Stimulated activated CD4-positive, alpha-beta T cell treated with anti-CD3 and anti-CD28 coated beads, Interleukin-2, amount 100 ng/mL, for 24 hours (primary cell): ENCODE data around the gene HM13.
"Not testable (repeated sequence)": the region's sequence is repeated elsewhere in the genome, so short reads cannot be mapped to it uniquely, and the experiment has no call there.

Experiments used
- DNase-seq, 2 donors: peaks; one replicate each; pipeline ENCODE4 v3.0.0-alpha.2; 2020

HM13 gene

DNA sequence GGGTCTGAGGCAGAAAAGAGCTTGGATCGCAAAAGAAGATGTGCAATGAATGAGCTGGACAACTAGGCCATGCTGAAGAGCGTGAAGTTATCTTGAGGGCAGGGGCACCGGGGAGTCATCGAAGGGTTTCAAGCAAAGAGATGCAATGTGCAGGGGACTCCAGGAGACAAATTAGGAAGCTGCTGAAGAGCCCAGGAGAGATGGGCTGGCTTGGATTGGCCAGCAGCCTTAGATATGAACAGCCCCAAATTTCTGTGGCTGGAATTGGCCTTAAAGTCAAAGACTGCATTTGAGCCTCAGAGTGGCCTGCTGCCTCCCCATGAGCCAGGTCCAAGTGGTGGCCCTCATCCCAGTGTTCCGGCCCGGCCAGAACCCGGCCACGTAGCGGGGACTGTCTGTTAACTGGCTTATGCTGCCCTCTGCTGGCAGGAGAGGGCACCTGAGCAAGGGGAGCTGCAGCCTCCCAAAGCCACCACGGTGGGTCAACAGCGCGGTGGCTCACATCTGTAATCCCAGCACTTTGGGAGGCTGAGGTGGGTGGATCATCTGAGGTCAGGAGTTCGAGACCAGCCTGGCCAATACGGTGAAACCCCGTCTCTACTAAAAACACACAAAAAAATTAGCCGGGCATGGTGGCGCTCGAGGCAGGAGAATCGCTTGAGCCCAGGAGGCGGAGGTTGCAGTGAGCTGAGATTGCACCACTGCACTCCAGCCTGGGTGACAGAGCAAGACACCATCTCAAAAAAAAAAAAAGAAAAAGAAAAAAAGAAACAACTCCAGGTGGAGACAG lies 11.2 kb upstream of the HM13 start:
- DNase-seq = peak; percentile 83 to 84

DNA sequence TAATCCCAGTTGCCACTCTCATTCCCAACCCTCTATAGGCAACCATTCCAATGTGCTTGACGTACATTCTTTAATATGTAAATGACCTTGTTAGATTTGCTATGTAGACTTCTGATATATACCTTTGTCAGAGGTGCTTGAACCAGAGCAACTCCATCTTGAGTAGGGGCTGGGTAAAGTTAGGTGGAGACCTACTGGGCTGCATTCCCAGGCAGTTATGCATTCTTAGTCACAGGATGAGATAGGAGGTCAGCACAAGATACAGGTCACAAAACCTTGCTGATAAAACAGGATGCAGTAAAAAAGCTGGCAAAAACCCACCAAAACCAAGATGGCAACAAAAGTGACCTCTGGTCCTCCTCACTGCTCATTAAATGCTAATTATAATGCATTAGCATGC lies 8.3 kb upstream of the HM13 start:
- no peak for DNase-seq

DNA sequence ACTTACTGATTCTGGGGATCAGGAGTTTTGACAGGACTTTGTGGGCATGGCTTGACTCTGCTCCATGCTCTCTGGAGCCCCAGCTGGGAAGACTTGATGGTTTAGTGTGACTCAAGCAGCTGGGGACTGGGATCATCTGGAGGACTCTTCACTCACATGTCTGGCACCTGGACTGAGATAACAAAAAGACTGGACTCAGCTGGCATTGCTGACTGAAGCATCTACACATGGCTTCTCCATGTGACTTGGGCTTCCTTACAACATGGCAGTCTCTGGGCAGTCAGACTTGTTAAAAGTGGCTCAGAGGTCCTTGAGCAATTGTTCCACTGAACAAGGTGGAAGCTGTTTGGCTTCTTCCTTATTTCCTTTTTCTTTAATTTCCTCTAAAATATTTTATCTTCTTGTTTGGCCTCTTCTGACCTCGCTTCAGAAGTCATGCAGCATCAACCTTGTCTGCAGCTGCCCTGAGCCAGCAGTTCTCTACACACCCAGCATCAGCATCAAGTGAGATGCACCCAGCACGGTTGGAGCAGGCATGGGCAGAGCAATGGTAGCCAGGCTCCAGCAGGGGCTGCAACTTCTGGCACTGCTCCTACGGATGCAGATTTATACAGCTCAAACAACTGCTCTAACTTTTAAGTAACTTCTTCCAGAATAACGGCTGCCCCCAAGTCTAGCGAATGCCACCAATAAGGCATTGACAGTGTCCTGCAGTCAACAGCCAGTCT lies 5.6 kb upstream of the HM13 start:
- no peak for DNase-seq

DNA sequence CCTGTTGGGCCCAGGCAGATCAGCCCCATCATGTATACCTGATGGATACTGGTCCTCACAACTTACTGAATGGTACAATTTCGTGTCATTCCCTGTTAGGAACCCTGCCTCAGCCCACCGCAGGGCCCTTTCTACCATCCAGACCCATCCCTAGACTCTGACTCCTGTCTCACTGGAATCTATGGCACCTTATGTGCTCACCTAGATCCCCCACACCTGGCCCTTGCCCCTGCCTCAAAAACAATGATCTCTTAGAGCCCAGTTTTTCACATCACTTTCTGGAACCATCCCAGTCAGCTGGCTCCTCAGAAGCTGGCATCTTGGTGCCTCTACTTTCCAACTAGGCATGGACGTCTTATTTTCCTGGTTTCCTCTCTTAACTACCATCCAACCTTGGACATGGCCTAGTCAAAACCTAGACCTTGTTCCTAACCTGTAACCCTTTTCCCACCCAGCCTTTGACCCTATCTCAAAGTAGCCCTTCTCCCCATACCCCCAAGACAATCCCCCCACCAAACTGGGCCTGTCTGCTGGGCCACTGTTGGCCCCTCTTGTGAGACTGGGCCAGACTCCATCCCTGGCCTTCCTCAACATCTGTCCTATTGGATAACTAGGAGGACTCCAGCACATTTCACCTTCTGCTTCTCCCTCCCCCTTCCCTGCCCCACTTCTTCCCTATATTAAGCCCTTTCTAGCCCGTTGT lies 981 bp downstream of the HM13 start:
- no peak for DNase-seq

DNA sequence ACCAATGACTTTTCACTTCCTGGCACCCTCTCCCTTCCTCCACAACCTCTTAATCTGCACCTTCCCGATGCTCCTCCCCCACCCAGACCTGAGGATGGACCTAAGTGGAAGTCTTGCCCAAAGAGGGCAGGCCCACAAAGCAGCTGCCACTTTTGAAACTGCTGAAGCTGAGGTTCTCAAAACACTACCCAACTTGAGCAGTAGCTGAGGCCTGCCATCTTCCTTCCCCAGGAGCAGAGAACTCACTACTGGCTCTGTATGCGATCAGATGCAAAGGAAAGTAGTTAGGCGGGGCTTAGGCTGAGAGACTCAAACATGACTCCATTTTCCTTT lies 1.5 kb downstream of the HM13 start:
- no peak for DNase-seq

DNA sequence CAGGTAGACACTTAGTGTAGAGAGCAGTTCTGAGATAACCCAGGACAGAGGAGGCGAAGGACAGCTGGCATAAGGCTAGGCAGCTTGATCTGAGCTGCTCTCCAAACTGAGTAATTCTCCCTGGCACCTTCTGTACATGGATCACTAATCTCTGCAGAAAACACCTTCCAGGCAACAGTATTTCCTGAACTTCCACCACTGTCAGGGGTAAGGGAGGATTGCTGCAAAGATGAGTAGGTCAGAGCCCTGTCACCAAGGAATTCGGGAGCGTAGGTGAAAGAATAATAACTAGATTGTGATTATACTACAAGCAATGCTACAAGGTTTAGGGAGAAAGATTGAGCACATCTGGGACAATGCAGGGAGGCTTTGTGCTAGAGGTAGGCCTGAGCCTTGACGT lies 1.9 kb downstream of the HM13 start:
- no peak for DNase-seq

DNA sequence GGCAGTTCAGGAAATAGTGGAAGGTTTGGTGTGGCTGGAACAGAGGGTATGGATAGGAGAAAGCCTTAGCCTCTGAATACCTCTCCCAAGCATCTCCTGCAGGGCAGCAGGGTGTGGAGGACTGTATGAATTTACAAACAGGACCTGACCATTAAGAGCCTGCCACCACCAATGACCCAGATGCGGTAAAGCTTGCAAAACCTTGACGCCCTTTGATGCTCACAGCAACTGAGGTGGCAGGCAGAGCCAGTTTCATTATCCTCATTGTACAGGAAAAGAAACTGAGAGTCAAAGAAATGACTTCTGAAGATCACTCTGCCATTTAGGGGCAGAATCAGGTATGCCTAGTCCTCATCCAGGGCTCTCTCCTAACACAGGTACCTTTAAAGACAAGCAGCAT lies 2.4 kb downstream of the HM13 start:
- no peak for DNase-seq

DNA sequence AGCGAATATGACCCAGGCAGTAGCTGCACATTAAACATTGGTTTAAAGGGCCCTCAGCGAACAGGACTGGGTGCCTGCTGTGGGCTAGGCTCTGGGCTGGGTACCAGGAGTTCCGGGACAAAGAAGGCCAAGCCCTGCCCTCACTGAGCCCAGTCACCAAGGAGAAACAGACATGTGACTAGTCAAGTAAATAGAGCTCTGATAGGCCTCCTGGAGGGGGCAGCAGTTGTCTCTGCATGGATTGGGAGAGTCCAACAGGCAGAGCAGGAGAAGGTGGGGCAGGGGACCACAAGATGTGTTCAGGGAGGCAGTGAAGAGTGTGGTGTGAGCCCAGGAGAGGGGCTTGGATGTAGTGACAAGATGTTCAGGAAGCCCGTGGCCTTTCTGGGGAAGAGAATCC lies 3.1 kb downstream of the HM13 start:
- no peak for DNase-seq

DNA sequence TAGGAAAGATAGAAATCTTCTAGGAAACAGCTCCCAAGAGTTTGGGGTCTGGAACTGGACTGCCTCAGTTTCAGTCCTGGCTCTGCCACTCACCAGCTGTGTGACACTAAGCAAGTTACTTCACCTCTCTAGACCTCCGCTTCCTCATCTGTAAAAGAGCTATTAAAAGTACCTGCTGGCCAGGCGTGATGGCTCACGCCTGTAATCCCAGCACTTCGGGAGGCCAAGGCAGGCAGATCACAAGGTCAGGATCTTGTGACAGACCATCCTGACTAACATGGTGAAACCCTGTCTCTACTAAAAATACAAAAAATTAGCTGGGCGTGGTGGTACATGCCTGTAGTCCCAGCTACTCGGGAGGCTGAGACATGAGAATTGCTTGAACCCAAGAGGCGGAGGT lies 7.0 kb downstream of the HM13 start:
- not testable (repeated sequence) for DNase-seq

DNA sequence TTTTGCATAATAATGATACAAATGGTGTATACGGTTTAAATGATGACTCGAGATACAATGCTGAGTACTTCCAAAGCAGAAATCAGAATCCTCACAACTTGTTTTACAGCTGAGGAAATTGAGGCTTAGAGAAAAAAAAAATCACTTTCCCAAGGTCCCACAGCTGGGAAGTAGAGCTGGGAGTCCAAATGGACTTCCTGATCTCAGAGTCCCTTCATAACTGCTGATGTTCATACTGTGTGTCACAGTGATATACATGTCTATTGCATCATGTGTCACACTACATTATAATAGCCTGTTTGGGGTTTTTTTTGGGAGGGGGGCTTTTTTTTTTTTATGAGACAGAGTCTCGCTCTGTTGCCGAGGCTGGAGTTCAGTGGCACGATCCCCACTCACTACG lies 8.5 kb downstream of the HM13 start:
- no peak for DNase-seq

DNA sequence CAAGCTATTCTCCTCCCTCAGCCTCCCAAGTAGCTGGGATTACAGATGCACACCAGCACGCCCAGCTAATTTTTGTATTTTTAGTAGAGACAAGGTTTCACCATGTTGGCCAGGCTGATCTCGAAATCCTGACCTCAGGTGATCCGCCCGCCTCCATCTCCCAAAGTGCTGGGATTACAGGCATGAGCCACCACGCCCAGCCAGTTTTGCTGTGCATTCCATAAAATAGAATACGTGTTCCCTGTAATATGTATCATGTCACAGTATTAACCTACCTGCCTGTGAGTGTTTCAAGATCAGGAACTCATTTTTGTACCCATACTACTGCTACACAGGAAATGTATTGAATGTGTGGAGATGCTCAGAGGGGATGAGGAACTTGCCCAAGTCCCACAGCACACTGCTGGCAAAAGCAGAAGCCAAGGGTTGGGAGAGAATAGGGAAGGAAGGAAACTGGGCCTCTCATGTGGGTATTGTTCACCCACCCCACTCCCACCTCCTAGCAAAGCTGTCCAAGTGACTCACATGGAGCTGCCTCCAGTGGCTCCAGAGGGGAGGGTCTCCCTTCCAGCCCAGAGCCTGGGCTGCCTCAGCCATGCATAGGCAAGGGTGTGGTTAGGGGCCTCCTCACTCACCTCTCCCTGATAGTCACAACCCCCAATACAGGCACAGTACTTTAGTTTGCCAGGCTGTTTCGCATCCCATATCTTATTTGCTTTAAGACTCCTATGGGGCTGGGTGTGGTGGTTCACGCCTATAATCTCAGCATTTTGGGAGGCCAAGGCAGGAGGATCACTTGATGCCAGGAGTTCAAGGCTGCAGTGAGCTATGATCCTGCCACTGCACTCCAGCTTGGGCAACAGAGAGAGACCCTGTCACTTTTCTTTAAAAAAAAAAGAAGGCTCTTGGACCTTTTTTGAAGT lies 9.4 kb downstream of the HM13 start:
- DNase-seq = no peak

DNA sequence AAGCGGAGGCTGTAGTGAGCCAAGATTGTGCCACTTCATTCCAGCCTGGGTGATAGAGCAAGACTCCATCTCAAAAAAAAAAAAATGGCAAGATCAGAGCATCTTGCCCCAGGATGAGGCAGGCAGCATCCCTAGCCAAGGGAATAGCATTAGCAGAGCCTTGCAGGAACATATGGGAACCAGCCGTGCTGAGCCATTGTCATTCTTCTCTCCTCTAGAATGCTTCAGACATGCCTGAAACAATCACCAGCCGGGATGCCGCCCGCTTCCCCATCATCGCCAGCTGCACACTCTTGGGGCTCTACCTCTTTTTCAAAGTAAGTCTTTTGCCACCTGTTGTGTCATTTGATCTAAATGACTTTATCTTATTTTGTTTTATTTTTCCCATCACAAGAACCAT lies 13.0 kb downstream of the HM13 start:
- DNase-seq = no peak

DNA sequence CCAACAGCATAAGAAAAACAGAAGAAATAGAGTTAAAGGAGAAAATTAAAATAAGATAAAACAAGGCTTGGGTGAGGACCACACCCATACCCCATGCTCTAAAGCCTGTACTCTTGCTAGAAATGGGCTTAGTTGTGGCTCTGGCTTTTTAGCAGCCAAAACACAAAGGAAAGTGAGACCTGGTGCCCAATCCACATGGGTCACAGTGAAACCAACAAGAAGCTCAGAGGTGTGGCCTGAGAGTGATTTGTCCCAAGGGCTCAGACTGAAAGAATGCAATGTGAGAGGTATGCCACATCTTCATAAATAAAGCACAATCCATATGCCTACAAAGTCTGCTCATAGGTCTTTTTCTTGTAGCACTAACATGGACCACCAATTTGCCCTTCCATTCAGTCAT lies 21.1 kb downstream of the HM13 start:
- DNase-seq = no peak

DNA sequence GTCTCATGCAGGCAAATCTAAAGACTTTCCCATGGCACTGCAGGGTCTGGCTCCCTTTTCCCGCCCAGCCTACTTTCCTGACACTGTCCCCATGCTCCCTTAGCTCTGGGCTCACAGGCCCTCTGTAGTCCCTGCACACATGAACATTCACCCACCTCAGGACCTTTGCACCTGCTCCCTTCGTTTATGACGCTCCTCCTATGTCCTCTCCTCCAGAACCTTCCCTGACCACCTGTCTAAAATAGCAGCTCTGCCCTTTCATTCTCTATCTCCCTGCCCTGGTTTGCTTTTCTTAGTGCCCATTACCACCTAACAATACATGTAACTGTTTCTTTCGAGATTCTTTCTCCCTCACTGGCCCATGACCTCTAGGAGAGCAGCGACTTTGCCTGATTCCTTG lies 22.3 kb downstream of the HM13 start:
- DNase-seq = no peak

DNA sequence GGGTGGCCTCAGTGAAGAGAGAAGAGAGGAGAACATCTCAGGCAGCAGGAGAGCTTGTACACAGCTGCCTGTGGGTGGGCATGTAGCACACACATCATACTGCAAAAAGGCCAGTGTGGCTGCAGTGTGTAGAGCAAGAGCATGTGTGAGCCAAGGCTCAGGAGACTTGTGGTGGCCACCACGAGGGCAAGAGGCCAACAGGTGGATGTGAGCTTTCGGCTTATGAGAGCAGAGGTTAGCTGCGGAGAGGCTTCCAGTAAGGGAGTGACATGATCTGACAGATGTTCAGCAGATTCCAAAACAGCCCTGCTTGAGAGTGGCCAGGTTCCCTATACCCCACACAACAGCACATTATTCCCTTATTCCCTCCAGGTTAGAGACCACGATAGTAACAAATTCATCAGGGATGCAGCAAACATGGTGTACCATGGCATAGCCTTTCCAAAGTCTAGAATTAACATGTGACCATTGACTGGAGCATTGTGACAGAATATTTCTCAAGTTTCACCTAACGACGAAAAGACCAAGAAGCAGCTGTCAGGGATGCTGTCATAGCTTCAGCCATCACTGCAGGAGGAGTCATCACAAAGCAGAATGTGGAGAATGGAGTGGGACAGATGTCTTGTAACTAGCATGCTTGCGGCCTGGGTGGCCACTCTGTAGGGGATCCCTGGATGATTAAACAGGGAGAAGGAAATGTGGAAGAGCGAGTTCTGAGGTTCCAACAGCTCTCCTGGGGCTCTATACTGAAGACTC lies 23.1 kb downstream of the HM13 start:
- no peak for DNase-seq

DNA sequence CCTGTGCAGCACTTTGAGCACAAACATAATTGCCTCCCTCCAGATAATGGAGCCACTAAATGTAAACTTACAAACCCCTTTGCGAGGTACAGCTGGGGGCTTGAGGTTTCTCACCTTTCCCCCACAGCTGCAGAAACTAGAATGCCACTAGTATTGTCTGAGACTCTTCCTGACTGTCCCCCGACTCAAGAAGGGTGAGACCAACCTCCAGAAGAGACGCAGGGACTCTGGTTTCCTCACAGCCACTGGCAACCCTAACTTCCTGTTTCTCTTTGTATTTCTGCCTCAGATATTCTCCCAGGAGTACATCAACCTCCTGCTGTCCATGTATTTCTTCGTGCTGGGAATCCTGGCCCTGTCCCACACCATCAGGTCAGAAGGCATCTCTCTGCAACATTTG lies 23.6 kb downstream of the HM13 start:
- no peak for DNase-seq

DNA sequence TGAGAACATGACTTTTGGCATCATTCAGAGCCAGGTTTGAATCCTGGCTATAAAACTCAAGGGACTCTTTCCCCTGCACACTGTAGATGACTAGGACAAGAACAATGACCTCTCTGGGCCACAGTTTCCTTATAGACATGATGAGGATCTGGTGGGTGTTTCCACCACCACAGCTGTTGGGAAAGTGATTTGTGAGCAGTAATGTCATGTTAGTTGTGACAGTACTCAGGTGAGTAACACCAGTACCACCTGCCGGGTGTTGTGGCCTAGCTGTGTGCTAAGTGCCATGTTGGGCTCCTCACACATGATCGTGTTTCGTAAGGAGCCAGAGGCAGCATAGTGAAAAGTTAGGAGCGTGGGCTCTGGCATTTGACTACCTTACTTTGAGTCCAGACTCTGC lies 24.1 kb downstream of the HM13 start:
- no peak for DNase-seq

DNA sequence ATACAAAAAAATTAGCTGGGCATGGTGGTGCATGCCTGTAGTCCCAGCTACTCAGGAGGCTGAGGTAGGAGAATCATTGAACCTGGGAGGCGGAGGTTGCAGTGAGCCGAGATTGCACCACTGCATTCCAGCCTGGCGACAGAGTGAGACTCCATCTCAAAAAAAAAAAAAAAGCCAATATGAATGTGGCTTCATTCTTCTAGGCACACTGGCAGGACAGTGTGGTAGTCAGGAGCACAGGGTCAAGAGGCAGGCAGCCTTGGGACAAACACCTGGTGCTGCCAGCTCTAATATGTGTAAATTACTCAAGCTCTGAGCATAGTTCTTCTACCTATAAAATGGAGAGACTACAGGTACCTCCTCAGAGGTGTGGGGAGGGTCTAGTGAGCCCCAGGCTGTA lies 25.4 kb downstream of the HM13 start:
- DNase-seq = not testable (repeated sequence)

DNA sequence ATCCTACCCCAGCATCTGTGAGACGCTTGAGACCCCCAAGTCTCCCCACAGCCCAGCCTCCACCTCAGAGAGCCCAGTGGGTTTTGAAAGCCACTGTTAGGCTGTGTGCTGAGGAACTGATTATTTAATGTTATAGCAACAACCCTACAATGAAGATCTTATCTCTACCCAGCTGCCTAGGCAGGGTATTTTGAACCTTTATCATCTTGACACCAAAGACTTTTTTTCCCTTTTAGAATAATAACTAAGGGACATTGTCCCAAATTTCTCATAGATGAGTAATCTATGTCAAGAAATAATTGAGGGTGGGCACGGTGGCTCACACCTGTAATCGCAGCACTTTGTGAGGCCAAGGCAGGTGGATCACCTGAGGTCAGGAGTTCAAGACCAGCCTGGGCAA lies 26.2 kb downstream of the HM13 start:
- DNase-seq = no peak

DNA sequence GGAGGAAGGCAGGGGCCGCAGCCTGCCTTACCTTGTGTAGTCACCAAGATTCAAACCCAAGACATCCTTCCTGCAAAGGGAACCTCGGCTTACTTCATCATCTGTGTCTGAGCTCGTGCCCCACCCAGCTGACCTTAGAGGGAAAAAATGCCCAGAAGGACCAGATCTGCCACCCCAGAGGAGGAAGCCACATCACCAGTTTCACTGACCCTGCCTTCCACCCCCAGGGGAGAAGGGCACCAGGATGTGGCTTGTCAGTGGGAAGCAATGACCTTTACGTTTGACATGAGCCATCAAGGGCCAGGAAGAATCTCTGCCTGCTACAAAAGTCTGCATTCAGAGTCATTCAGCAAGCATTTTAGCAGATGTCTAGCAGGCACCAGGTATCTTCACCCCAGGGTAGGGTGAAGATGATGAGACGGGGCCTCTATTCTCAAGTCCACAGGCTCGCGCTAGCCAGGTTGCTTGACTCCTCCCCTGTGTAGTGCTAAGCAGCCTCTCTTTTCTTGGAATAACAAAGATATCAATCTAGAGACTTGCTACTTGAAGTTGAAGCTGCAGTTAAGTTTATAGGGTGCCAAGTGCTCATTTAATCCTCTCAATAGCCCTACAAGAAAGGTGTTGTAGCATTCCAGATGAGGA lies 28.1 kb downstream of the HM13 start:
- DNase-seq = no peak

DNA sequence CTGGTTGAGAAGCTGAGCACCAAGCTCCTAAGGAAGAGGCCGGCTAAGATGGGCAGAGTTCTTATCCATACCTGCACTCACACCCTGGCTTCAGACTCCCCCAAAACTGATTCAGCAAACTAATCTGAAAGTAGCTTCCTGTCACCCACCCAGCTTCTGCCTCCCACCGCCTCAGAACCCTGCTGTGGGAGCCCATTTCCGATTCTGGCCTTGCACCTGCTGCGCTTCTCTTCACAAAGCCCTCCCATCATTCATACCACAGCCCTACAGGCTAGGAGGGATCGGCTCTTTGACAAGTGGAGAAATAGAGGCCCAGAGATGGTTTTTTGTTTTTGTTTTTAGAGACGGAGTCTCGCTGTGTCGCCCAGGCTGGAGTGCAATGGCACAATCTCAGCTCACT lies 28.7 kb downstream of the HM13 start:
- no peak for DNase-seq
